OCI-LY1 (cell line): Measurements from ENCODE around the gene NAV3.

Experiments used
- H2AFZ ChIP-seq: fragments of 200-600 bp; sonication (generic), shearing (Covaris generic); 2 replicates; pipeline ENCODE4 v1.6.0; 2014; ENCODE audit warnings: antibody characterized with exemption, mild to moderate bottlenecking, low read length
- H3F3A ChIP-seq: fragments of 200-600 bp; sonication (generic), shearing (Covaris generic); 2 replicates; pipeline ENCODE4 v1.6.0; 2014; ENCODE audit warnings: mild to moderate bottlenecking, antibody characterized with exemption, low read length, moderate library complexity; ENCODE audit not compliant: insufficient read depth
- H3K27ac ChIP-seq: fragments of 200-600 bp; sonication (generic); 2 replicates; pipeline ENCODE4 v1.5.1; 2014; ENCODE audit warnings: low read length, mixed run types, mild to moderate bottlenecking, low read depth; ENCODE audit not compliant: poor library complexity, severe bottlenecking
- H3K27me3 ChIP-seq: fragments of 200-600 bp; sonication (generic); 2 replicates; pipeline ENCODE4 v1.6.0; 2014; ENCODE audit warnings: antibody characterized with exemption, mild to moderate bottlenecking, low read length, moderate library complexity; ENCODE audit not compliant: insufficient read depth
- H3K36me3 ChIP-seq: fragments of 200-600 bp; sonication (generic); 2 replicates; pipeline ENCODE4 v1.6.1; 2014; ENCODE audit warnings: mild to moderate bottlenecking, antibody characterized with exemption, low read length, moderate library complexity, mixed read lengths; ENCODE audit not compliant: insufficient read depth
- H3K4me1 ChIP-seq: fragments of 200-600 bp; sonication (generic); 2 replicates; pipeline ENCODE4 v1.5.1; 2014; ENCODE audit warnings: mild to moderate bottlenecking, low read length, moderate library complexity; ENCODE audit not compliant: insufficient read depth, severe bottlenecking
- H3K4me2 ChIP-seq: fragments of 200-600 bp; sonication (generic), shearing (Covaris generic); 2 replicates; pipeline ENCODE4 v1.6.1; 2014; ENCODE audit warnings: low read length
- H3K4me3 ChIP-seq: fragments of 200-600 bp; sonication (generic); 2 replicates; pipeline ENCODE4 v1.5.1; 2014; ENCODE audit warnings: low read length, low read depth, mild to moderate bottlenecking, mixed read lengths; ENCODE audit not compliant: poor library complexity, severe bottlenecking
- H3K79me2 ChIP-seq: fragments of 200-600 bp; shearing (Covaris generic); 2 replicates; pipeline ENCODE4 v1.6.1; 2016; ENCODE audit warnings: mixed run types, low read length, mixed read lengths; ENCODE audit not compliant: insufficient read depth
- H3K9ac ChIP-seq: fragments of 200-600 bp; sonication (generic), shearing (Covaris generic); 2 replicates; pipeline ENCODE4 v1.6.1; 2014; ENCODE audit warnings: mild to moderate bottlenecking, low read length, mixed read lengths
- H3K9me2 ChIP-seq: fragments of 200-600 bp; sonication (generic), shearing (Covaris generic); 2 replicates; pipeline ENCODE4 v1.6.1; 2014; ENCODE audit warnings: low read depth, mild to moderate bottlenecking, low read length, mixed read lengths
- H3K9me3 ChIP-seq: fragments of 200-600 bp; shearing (Covaris generic); 2 replicates; pipeline ENCODE4 v1.6.1; 2014; ENCODE audit warnings: low read length, mixed read lengths
- H4K20me1 ChIP-seq: fragments of 200-600 bp; sonication (generic), shearing (Covaris generic); 2 replicates; pipeline ENCODE4 v1.6.0; 2016; ENCODE audit warnings: mild to moderate bottlenecking, low read length; ENCODE audit not compliant: insufficient read depth
- CTCF ChIP-seq: fragments of 200-600 bp; sonication (generic), shearing (Covaris generic); IDR thresholded peaks from 2 replicates; pipeline ENCODE4 v1.5.1; 2017; ENCODE audit warnings: mild to moderate bottlenecking, antibody characterized with exemption, low read length, moderate library complexity, mixed read lengths
- EZH2 ChIP-seq: fragments of 200-600 bp; sonication (generic), shearing (Covaris generic); IDR thresholded peaks from 2 replicates; pipeline ENCODE4 v1.8.0; 2017; ENCODE audit warnings: borderline replicate concordance, mixed run types, mild to moderate bottlenecking, antibody characterized with exemption, low read length, moderate library complexity, mixed read lengths

The NAV3 gene

GRCh38 chr12:77968571-77968970, 137.9 kb downstream of the NAV3 start:
- H3K4me3 ChIP-seq = no peak overlapping the region
- H3K9me3 ChIP-seq = no peaks in the 10 kb centered on the region
- H4K20me1 ChIP-seq = no peaks in the 10 kb centered on the region
- no peak overlapping the region for H3K4me2 ChIP-seq
- H3K9me2 ChIP-seq = no peaks in the 10 kb centered on the region
- TF ChIP-seq EZH2 = no peak
- no peak for TF ChIP-seq CTCF
- H3K27me3 ChIP-seq = no peaks in the 10 kb centered on the region
- H2AFZ ChIP-seq = no peak overlapping the region
- no peaks in the 10 kb centered on the region for H3K36me3 ChIP-seq
- no peak overlapping the region for H3K27ac ChIP-seq
- no peaks in the 10 kb centered on the region for H3F3A ChIP-seq
- H3K9ac ChIP-seq = no peak overlapping the region
- no peaks in the 10 kb centered on the region for H3K79me2 ChIP-seq
- H3K4me1 ChIP-seq = no peaks in the 10 kb centered on the region

GRCh38 chr12:77973579-77973978, 142.9 kb downstream of the NAV3 start:
- no peak for TF ChIP-seq EZH2
- no peak for TF ChIP-seq CTCF
- Histone ChIP-seq H2AFZ (no peak overlapping the region), H3K4me1 (no peaks in the 10 kb centered on the region), H3K27me3 (no peaks in the 10 kb centered on the region), H3K9me2 (no peaks in the 10 kb centered on the region), H4K20me1 (no peaks in the 10 kb centered on the region), H3K79me2 (no peaks in the 10 kb centered on the region), H3K27ac (no peak overlapping the region), H3K9ac (no peak overlapping the region), H3K36me3 (no peaks in the 10 kb centered on the region), H3K4me2 (no peak overlapping the region), H3K4me3 (no peak overlapping the region), H3F3A (no peaks in the 10 kb centered on the region), H3K9me3 (no peaks in the 10 kb centered on the region)

- no peak overlapping the region for H2AFZ ChIP-seq
- no peak overlapping the region for H3K27ac ChIP-seq
- TF ChIP-seq CTCF = no peak
- TF ChIP-seq EZH2 = no peak
- no peak overlapping the region for H3K4me3 ChIP-seq
- H3K4me1 ChIP-seq = no peaks in the 10 kb centered on the region
- H3K36me3 ChIP-seq = no peaks in the 10 kb centered on the region
- H3K79me2 ChIP-seq = no peaks in the 10 kb centered on the region
- no peaks in the 10 kb centered on the region for H3K9me2 ChIP-seq
- no peaks in the 10 kb centered on the region for H3K27me3 ChIP-seq
- no peaks in the 10 kb centered on the region for H4K20me1 ChIP-seq
- H3K9me3 ChIP-seq = no peaks in the 10 kb centered on the region
- H3K4me2 ChIP-seq = no peak overlapping the region
- H3F3A ChIP-seq = no peaks in the 10 kb centered on the region
- H3K9ac ChIP-seq = no peak overlapping the region
These were observed 144.0 kb downstream of the NAV3 start for GRCh38 chr12:77974645-77975044.
